ENCODE measurements around the gene MUC22. TPM values are rescaled to one million over a fixed set of nuclear protein-coding genes. Genes with fewer than 3 reads are reported as not detected.
A peak's percentile ranks its signal among the peaks of the same experiment; 100 is the strongest.

MUC22 gene
- total and polyA plus RNA-seq, 2 of the 4 experiments (the other 2 are of a cell fraction): 0.02 TPM; not detected in 1

DNA sequence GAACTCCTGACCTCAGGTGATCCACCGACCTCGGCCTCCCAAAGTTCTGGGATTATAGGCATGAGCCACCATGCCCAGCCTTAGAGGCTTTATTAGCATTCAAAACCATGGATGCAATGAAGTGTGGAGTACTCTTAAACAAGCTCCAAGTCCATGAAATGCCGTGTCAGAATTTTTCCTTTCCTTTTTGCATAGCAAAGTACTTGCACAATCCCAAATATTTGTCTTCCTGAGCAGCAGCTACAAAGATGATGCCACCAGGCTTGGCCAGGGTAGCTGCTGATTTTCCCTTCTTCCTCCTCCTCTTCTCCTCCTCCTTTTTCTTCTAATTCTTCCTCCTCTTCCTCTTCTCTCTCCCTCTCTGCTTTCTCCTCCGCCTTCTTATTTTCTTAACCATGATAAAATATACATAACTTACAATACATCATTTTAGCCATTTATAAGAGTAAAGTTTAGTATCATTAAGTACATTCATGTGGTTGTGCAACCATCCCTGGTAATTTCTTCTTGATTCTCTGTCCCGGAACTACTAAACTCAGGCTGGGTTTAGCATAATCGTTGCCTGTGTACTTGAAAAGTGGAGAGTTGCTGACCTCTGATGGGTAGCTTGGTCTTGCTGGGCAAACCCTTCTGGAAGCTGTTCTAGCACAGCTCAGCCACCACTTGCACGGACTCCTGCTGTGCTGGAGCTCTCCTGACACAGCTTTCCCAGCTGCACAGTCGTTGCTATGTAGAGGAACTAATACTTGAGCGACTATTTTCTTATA, 49.2 kb upstream of the MUC22 start:
- no peaks in the 10 kb centered on the region for H4K20me1 ChIP-seq (ENCODE audit: insufficient read depth, low read length)
- no TSS peak for BruUV-seq (replicated peaks)

More for the DNA sequence above, 49.2 kb upstream of the MUC22 start:
- POLR2A ChIA-PET (ENCODE audit: unreplicated experiment): no interaction called here
- Histone ChIP-seq H3K4me2 (ENCODE audit: low read depth, low read length) (no peak overlapping the region), H4K91ac (ENCODE audit: insufficient read depth, low read depth, low read length) (no peak overlapping the region), H2AFZ (replicated peaks; ENCODE audit: low read length, poor library complexity) (no peak overlapping the region), H3K23ac (ENCODE audit: low read depth, low read length) (no peak overlapping the region), H3K4ac (ENCODE audit: low read depth, low read length) (no peak overlapping the region), H2BK5ac (ENCODE audit: low read depth, low read length, poor library complexity, severe bottlenecking) (no peak overlapping the region), H3K9me3 (ENCODE audit: control insufficient read depth, insufficient read depth, low read length) (no peaks in the 10 kb centered on the region; the same call in none of the 2 replicates), H3K56ac (ENCODE audit: extremely low read depth, insufficient read depth, low read length) (no peak overlapping the region), H3K9ac (ENCODE audit: low read depth, low read length) (no peak overlapping the region), H4K5ac (ENCODE audit: low read depth, low read length) (no peak overlapping the region), H3K79me1 (ENCODE audit: low read depth in 1 of 2, low read length in 2 of 2) (no peaks in the 10 kb centered on the region), H3K27me3 (ENCODE audit: control insufficient read depth, insufficient read depth, low read length) (peaks cover 51% of the 10 kb centered on the region), H2BK20ac (ENCODE audit: low read depth, low read length) (no peak overlapping the region), H2BK120ac (ENCODE audit: low read depth, low read length) (no peak overlapping the region), H3K9me1 (ENCODE audit: insufficient read depth, low read length) (no peaks in the 10 kb centered on the region), H3K36me3 (ENCODE audit: control insufficient read depth, insufficient read depth, low read length) (no peaks in the 10 kb centered on the region), H3K4me3 (ENCODE audit: insufficient read depth, low read depth, low read length) (no peak overlapping the region), H2BK15ac (ENCODE audit: low read depth, low read length) (no peak overlapping the region), H2AK5ac (ENCODE audit: low read depth, low read length) (no peak overlapping the region), H3K27ac (ENCODE audit: insufficient read depth, low read length) (no peak overlapping the region), H3K18ac (ENCODE audit: low read depth, low read length) (no peak overlapping the region), H3K14ac (replicated peaks; ENCODE audit: low read depth, low read length) (no peak overlapping the region), H3K4me1 (ENCODE audit: control insufficient read depth, insufficient read depth, low read length) (no peaks in the 10 kb centered on the region), H4K8ac (ENCODE audit: low read depth in 2 of 2, low read length in 2 of 2) (no peak overlapping the region), H2AK9ac (replicated peaks; ENCODE audit: low read depth, low read length, poor library complexity) (no peak overlapping the region)
- in situ Hi-C loops (cut with MboI; ENCODE audit: low sequenced_read_pairs): no loop called here
- intact Hi-C loops (cut with micrococcal nuclease): no loop called here
- ATAC-seq (ENCODE audit: low read depth): peak; percentile 46
- DNase-seq: peak; percentile 23
- TF ChIP-seq, protein P1, sequence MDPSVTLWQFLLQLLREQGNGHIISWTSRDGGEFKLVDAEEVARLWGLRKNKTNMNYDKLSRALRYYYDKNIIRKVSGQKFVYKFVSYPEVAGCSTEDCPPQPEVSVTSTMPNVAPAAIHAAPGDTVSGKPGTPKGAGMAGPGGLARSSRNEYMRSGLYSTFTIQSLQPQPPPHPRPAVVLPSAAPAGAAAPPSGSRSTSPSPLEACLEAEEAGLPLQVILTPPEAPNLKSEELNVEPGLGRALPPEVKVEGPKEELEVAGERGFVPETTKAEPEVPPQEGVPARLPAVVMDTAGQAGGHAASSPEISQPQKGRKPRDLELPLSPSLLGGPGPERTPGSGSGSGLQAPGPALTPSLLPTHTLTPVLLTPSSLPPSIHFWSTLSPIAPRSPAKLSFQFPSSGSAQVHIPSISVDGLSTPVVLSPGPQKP (IDR thresholded peaks at IDR 0.05; ENCODE audit: borderline replicate concordance, low read depth, low read length): no peak
- peak; percentile 50; the same call in 1 of the 2 replicates for TF ChIP-seq CEBPB (IDR thresholded peaks at IDR 0.05; ENCODE audit: low read depth, low read length)
- CTCF ChIA-PET: interaction anchor here (0.8 to 1.7 kb wide), 4 partner anchors 19 to 119 kb away, joined by 3 to 5 read pairs (median 4); no protein-coding TSS in a partner anchor
- dilution Hi-C loops (cut with HindIII; ENCODE audit: low sequenced_read_pairs, unreplicated experiment): no loop called here
- WGBS, 2 experiments (ENCODE audit: extremely low coverage in 2 of 2, insufficient read length in 1 of 2): 22 to 100% methylated on average over 1 of the region's 9 CpGs

Data from IMR-90 (cell line).